GM18907 (cell line): Measurements from ENCODE around the gene NAMPT.
"Not testable (repeated sequence)": the region's sequence is repeated elsewhere in the genome, so short reads cannot be mapped to it uniquely, and the experiment has no call there.

Experiments used
- ATAC-seq: cut with Tn5 transposase; IDR thresholded peaks from one replicate; pipeline ENCODE4 v1.9.1; 2021; ENCODE audit warnings: mild to moderate bottlenecking, moderate library complexity; ENCODE audit not compliant: unreplicated experiment

Gene NAMPT

DNA sequence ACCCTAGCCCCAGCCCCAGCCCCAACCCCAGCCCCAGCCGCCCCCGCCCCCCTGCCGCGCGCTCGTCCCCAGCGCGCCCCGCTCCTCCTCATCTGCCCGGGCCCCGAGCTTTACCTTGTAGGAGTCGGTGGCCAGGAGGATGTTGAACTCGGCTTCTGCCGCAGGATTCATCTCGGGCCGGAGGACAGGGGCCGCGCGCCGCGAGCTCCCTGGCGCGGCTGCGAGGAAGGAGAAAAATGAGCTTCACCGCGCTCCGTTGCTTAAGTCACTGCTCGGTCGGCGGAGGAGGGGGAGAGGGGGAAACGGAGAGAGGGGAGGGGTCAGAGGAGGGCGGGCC lies at the start of gene NAMPT:
Gene NAMPT (minus strand): TSS at position 270 of the 337 bp plus-strand sequence. CDS start 99 bp downstream, at position 171.
- no peak for ATAC-seq

GRCh38 chr7:106332201-106332600 lies 47.4 kb upstream of the NAMPT start:
- ATAC-seq: no peak

- no peak for ATAC-seq
Measured at GRCh38 chr7:106331441-106332175, 46.8 kb upstream of the NAMPT start.

DNA sequence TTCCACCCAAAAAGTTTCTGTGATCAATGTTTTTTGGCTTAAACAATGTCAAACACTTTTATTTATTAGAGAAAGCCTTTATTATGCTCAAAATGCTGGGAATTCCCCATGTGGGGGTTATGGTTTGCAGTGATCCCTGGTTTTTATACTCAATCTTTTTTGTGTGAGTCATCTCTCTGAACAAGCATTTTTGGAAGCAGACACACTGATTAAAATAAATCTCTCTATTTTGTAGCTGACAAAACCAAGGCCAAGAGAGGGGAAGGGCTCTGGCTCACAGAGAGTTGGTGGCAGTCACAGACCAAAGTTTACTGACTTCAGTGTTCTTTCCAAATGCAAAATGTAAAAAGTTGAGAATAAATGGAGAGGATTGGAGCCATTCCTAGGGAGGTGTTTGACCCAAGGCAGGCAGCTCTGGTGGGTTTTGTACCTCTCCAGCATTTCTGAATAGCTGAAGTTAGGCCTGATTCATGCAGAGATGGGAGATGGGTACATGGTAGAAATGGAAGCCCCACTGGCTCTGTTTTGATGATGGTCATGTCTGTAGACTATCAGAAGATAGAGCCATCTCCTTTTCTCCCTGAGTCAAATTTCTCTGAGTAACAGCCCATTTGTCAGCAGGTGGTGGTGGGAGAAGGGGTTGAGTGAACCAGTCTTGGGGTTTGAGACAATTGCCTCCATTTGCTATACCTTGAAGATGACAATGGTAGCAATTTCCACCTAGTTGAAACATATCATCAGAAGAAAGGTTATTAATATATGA lies 45.4 kb upstream of the NAMPT start:
- no peak for ATAC-seq

DNA sequence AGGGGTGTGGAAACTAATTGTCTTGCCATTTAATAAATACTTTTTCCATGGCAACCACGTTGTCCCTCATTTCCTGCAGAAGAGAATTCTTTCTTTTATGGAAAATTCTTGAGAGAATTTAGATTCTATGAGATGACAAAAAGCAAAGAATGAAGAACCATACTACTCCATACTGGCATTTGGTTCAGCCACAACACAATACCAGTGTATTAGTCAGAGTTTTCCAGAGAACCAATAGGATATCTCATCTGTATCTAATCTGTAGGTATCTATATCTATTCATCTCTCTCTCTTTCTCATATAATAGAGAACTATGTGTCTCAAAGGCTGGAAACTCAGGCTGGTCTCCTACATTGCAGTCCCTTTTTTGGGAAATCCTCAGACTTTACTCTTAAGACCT lies 44.6 kb upstream of the NAMPT start:
- no peak for ATAC-seq

- ATAC-seq: no peak
Measured at GRCh38 chr7:106327538-106328481, 43.0 kb upstream of the NAMPT start.

DNA sequence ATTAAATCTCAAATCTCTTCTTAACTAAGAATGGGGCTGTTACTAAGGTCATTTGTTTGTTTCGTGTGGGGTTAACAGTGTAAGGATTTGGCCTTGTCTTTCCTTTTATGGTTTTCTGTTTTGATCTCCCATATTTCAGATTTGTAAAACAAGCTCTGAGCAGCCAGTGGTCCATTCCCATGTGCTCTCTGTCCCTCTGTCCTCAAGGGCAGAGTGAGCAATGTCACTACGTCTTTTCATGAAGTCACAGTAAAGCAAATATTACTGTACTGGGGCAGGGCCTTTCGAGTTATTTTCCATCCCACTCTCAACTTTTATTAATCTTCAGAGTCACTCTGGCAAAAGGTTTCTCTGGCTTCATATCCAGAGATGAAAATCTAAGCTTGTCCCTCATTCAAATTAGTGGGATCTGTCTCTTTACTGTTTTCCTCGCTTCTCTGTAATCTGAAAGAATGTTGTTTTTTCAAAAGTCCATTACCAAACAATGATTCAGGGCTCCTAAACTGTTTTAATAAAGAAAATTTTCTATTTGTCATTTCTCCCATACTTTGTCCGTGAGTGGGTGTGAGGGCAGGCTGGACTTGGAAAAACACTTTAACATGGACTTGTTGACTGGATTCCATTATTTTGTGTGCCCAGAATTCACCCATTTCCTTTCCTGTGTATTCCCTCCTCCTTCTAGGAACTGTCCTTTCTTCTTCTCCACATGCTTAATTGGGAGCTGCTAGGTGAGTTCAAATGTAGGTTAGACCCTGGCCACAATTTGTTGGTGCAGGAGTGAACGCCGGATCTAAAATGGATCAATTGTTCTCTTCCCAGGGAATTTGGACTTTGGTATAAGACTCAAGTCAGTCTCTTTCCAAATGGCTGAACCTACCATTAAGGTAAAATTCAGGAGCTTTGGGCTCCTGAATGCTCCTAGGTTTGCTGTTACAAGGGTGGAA lies 42.1 kb upstream of the NAMPT start:
- no peak for ATAC-seq

GRCh38 chr7:106324509-106324908 lies 39.7 kb upstream of the NAMPT start:
- ATAC-seq: not testable (repeated sequence)

GRCh38 chr7:106320254-106320770 lies 35.5 kb upstream of the NAMPT start:
- ATAC-seq: not testable (repeated sequence)

- no peak for ATAC-seq
Measured at GRCh38 chr7:106318482-106318881, 33.7 kb upstream of the NAMPT start.

DNA sequence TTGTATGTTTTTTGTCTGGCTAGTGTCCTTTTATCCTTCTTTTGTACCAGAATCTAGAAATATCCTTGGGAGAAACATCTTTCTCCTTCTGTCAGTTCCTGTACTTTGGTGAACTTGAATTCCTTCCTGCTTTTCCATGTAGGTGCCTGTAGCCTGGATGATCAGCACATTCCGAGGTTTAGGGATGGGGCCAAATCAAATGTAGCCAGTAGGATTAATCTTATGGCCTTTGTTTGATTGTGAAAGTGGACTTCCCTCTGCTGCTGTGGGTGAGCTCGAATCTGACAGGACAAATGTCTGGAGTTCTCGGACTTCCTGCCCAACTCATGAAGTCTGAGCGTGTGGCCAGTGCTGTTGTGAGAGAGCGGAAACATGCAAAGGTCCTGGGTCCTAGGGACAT lies 33.2 kb upstream of the NAMPT start:
- no peak for ATAC-seq

GRCh38 chr7:106316947-106317346 lies 32.2 kb upstream of the NAMPT start:
- ATAC-seq: no peak

- ATAC-seq: no peak
Measured at GRCh38 chr7:106314875-106315274, 30.1 kb upstream of the NAMPT start.

GRCh38 chr7:106313966-106314365 lies 29.2 kb upstream of the NAMPT start:
- no peak for ATAC-seq

GRCh38 chr7:106313456-106313901 lies 28.7 kb upstream of the NAMPT start:
- ATAC-seq: no peak

DNA sequence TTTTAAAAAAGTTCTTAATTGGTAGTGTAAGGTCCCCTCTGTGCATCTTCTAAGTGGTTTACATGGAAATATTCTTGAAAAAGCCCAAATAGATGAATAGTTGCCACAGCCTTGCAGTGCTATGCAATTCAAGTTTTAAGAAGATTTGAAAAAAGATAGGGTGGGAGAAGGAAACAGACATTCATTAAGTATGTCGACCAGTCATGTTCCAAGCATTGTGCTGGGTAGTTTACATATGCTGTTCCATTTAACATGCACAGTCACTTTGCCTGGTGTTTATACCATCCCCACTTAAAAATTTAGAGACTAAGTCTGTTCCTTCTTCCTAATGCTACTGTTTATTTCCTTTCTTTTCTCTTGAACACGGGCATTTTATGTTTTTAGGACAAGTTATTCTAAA lies 28.1 kb upstream of the NAMPT start:
- ATAC-seq: no peak

DNA sequence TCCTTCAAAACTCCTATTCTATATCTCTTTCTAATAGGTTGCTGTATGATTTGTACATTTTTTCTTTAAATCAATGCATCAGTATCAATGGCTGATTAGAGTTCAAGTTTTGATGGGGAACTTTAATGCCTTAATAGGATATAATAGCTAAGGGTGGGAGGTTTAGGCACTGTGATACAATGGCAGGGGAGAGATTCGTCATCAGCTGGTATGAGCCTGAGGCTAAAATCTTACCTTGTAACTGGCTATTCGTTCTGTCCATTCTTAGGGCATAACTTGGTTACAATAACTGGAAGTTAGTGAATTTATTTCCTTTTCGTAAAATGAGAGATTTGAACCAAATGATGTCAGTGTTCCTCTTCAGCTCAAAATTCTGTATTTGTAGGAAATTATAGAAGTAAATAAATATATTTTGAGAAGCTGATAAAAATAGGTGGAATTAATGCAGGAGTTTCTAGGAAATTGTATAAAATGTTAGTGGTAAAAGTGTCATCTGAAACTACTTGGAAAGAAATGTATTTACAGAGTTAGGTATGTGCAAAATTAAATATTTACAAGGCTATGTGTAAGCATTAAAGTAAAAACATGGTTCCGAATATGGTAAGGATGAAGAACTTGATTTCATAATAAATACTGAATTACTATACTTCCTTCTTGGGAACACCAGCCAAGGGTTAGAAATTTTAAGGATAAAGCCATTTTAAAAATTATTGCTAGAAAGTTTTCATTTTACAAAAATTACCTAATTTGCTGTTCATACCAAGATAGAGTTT lies 27.5 kb upstream of the NAMPT start:
- ATAC-seq: no peak

DNA sequence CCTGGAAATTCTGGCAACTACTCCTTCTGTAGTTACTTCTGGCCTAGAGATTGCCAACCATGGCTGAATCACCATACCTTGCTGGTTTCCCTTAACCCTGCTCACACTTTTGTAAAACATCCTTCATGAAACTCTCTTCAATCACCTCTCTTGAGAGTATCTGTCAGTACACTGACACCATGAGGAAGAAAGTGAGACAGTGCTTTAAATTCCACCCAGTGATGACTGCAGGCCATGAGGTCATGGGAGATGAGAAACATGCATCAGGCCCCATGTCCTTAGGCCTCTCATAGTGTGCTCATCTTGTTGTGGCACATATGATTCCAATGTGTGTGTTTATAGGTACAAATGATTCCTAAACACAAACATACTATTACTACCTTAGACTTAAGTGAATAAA lies 24.6 kb upstream of the NAMPT start:
- no peak for ATAC-seq

DNA sequence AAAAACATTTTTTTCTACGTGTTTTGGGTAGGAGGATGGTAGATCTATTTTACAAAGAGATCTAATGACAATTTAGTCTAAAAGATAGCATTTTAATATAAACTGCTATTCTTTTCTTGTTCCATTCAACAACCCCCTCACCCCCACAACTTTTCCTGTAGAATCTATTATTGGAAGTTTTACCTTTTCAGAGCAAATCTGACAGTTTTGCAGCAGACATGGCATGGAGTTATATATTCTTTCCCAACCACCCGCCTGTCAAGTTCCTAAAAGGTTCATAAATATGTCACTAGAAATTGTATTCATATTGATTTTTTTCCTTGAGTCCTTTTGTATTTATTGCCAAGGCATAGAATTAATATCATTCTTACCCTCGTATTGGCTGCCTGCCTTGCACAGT lies 21.5 kb upstream of the NAMPT start:
- no peak for ATAC-seq
